IPS DF 4.7 (cell line): ENCODE results near the gene CRAT.
"Not testable (repeated sequence)": the region's sequence is repeated elsewhere in the genome, so short reads cannot be mapped to it uniquely, and the experiment has no call there.

Source experiments
- DNase-seq: peaks from one replicate; pipeline ENCODE4 v3.0.0-alpha.2; 2013; ENCODE audit warnings: low spot score; ENCODE audit errors: extremely low read depth

Gene CRAT

DNA sequence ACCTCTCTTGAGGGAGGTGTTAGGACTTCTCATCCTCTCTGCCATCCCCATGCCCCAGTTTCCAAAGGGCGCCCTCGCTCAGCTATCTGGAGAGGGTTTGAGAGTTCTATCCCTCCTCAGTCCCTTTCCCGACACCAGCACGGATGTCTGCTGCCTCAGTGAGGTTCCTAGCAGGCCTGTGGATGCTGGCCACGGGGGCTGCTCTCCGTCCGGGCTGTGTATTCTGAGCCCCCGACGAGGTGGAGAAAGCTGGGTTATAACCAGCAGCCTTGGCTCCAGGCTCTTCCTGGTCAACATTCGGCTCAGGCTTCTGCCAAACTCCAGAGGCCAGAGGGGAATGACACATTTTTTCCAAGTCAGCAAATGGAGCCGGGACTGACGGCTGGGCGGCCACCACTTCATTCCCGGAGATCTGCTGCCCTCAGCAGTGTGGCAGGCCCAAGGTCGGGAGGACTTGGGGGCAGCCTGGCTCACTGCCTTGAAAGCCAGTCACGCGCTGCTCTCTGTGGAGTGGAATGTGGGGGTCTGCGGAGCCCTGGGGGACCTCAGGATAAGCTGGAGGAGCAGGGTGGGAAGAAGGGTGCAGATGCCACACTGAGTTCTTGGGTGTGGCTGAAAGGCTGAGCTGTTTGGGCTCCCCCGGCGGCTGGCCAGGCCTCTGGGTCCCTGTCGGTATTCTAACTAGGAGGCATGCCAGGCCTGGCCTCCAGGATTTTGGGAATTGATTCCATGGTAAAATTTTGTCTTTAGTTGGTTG, 28.1 kb upstream of the CRAT start:
- DNase-seq: no peak

DNA sequence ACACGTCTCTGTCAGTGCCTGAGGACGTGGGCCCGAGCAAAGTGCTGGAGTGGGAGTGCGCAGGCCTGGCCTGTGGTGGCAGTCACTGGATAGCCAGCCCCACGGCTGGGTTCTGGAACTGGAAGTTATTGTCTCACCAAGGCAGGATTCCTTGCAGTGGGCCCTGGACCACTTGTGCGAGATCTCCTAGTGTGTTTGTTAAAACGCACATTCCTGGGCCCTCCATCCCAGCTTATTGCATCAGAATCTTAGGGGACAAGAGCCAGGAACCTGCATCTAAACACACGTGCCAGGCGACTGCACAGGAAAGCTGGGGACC, 27.5 kb upstream of the CRAT start:
- no peak for DNase-seq

- no peak for DNase-seq
Measured at GRCh38 chr9:129137292-129138143, 26.9 kb upstream of the CRAT start.

GRCh38 chr9:129136446-129137035, 25.9 kb upstream of the CRAT start:
- no peak for DNase-seq

- DNase-seq: no peak
Measured at GRCh38 chr9:129135476-129135875, 24.9 kb upstream of the CRAT start.

GRCh38 chr9:129133082-129133481, 22.5 kb upstream of the CRAT start:
- DNase-seq: no peak

GRCh38 chr9:129131300-129132145, 20.9 kb upstream of the CRAT start:
- no peak for DNase-seq

DNA sequence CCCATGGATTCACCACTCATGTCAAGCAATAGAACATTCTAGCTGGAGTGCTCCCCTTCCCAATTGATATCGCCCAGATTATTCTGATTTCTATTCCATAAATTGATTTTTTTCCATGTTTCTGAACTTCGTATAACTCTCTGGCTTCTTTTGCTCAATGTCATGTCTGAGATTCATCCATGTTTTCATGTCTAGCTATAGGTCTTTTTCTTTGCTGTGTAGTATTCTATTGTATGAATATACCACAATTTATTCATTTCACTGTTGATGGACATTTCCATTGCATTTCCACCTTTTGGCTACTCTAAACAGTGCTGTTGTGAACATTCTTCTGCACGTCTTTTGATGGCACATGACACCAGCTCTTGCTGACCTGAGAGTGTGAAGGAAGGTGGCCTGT, 20.2 kb upstream of the CRAT start:
- DNase-seq: no peak

DNA sequence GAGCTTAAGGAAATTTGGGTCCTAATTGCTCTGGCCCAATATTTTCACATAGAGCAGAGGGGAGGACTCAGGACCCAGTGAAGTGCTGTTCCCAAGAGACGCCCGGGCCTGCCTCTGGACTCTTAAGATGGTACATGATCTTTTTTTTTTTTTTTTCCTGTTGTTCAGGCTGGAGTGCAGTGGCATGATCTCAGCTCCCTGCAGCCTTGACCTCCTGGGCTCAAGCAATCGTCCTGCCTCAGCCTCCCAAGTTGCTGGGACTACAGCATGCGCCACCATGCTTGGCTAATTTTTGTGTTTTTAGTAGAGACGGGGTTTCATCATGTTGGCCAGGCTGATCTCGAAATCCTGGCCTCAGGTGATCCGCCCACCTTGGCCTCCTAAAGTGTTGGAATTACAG, 19.7 kb upstream of the CRAT start:
- not testable (repeated sequence) for DNase-seq

- no peak for DNase-seq
Measured at GRCh38 chr9:129128689-129129088, 18.1 kb upstream of the CRAT start.

GRCh38 chr9:129126749-129127618, 16.4 kb upstream of the CRAT start:
- DNase-seq: no peak

GRCh38 chr9:129125478-129125877, 14.9 kb upstream of the CRAT start:
- no peak for DNase-seq

DNA sequence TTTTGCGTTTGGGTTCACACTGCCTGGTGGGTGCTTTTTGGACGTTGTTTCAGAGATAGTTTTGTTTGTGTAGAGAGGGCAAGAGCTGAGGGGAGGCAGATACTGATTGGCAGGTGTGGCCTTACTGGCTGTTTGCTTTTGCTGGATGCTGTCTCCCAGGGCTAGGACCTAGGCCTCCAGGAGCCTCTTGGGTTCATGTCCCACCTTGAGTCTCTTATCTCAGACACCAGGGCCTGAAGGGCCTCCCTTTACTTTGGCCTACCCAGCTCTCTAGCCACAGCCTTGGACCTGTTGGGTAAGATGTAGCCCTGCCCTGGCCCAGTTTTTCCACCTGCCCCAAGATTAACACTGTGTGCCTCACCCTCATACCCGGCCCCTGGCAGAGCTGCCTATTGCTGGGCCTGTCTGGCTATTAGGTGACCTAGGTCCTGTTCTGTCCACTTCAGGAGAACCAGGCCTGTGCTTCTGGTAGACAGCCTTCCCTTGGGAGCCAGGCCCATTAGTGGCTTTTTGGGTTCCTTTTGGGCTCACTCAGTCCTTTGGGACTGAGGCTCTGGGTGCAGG, 14.0 kb upstream of the CRAT start:
- no peak for DNase-seq

- DNase-seq: not testable (repeated sequence)
Measured at GRCh38 chr9:129122976-129123375, 12.4 kb upstream of the CRAT start.

DNA sequence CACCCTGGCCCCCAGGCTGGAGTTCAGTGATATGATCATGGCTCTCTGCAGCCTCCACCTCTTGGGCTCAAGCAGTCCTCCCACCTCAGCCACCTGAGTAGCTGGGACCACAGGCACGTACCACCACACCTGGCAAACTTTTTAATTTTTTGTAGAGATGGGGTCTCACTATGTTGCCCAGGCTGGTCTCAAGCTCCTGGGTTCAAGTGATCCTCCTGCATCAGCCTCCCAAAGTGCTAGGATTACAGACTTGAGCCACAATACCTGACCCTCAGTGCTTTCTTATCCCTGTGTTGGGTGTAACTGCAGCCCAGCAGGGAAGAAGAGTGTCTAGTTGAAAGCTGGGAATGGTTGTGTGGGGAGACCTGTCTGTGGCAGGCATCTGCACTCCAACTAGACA, 11.5 kb upstream of the CRAT start:
- DNase-seq: no peak

DNA sequence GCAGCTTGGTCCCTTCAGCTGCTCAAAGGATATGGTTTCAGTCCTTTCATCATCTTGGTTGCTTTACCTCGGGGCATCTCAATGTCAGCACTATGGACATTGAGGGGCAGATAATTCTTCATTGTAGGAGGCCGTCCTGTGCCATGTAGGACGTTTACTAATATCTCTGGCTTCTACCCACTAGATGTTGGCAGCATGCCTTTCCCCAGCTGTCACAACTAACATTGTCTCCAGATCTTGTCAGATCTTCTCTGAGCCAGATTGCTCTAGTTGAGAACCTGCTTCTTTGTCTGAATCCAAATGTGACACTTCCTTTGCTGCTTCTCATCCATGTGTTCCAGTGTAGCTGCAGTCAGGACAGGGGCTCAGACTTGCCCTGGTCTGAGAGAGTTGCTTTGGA, 10.9 kb upstream of the CRAT start:
- DNase-seq: no peak

DNA sequence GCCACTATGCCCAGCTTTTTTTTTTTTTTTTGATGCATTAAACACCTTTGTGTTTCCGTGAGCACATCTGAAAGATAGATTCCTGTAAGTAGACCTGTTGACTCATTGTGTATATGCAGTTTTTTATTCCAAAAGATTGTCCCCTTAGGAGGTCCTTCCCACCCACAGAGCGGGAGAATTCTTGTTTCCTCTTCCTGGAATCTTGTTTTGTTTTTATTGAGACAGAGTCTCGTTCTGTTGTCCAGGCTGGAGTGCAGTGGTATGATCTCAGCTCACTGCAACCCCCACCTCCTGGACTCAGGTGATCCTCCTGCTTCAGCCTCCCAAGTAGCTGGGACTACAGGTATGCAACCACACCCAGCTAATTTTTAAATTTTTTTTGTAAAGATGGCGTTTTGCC, 8.2 kb upstream of the CRAT start:
- DNase-seq: no peak

GRCh38 chr9:129113645-129114304, 3.2 kb upstream of the CRAT start:
- no peak for DNase-seq

- DNase-seq: not testable (repeated sequence)
Measured at GRCh38 chr9:129112526-129112925, 1.9 kb upstream of the CRAT start.
